Activated CD4-positive, CD25-positive, alpha-beta regulatory T cell treated with anti-CD3 and anti-CD28 coated beads, Interleukin-2, amount 50 U/mL, for 72 hours (primary cell): ENCODE results near the gene SLFN12.
"Not testable (repeated sequence)": the region's sequence is repeated elsewhere in the genome, so short reads cannot be mapped to it uniquely, and the experiment has no call there.

ENCODE experiments used
- DNase-seq: peaks from one replicate; pipeline ENCODE4 v3.0.0; 2021

SLFN12 gene

GRCh38 chr17:35407531-35407930, 24.8 kb downstream of the SLFN12 start:
- DNase-seq: no peak

- no peak for DNase-seq
Measured at GRCh38 chr17:35406568-35406967, 25.7 kb downstream of the SLFN12 start.

GRCh38 chr17:35404360-35404759, 27.9 kb downstream of the SLFN12 start:
- DNase-seq: no peak

GRCh38 chr17:35393783-35394182, 38.5 kb downstream of the SLFN12 start:
- DNase-seq: not testable (repeated sequence)

- no peak for DNase-seq
Measured at GRCh38 chr17:35390663-35391062, 41.6 kb downstream of the SLFN12 start.

GRCh38 chr17:35390156-35390555, 42.1 kb downstream of the SLFN12 start:
- DNase-seq: no peak

- no peak for DNase-seq
Measured at GRCh38 chr17:35387496-35387895, 44.8 kb downstream of the SLFN12 start.

GRCh38 chr17:35377706-35378105, 54.6 kb downstream of the SLFN12 start:
- DNase-seq: no peak

GRCh38 chr17:35377068-35377467, 55.2 kb downstream of the SLFN12 start:
- DNase-seq: no peak

- no peak for DNase-seq
Measured at GRCh38 chr17:35376245-35376644, 56.1 kb downstream of the SLFN12 start.

- no peak for DNase-seq
Measured at GRCh38 chr17:35374766-35375344, 57.4 kb downstream of the SLFN12 start.

GRCh38 chr17:35373984-35374765, 58.1 kb downstream of the SLFN12 start:
- DNase-seq: peak; percentile 57

GRCh38 chr17:35373534-35373983, 58.7 kb downstream of the SLFN12 start, which contains the start of gene SLFN11:
Gene SLFN11 (minus strand): TSS chr17:35373621. CDS start chr17:35363807, 9,814 bp downstream.
- DNase-seq: peak; percentile 81

- no peak for DNase-seq
Measured at GRCh38 chr17:35372846-35373533, 59.3 kb downstream of the SLFN12 start.

- no peak for DNase-seq
Measured at GRCh38 chr17:35371934-35372333, 60.4 kb downstream of the SLFN12 start.

GRCh38 chr17:35368081-35368830, 64.0 kb downstream of the SLFN12 start:
- no peak for DNase-seq

GRCh38 chr17:35361027-35361426, 71.3 kb downstream of the SLFN12 start:
- no peak for DNase-seq
